Esophagus muscularis mucosa (tissue), 3 donors: ENCODE measurements around the gene BST1.

Source experiments
- POLR2A ChIP-seq: fragments of 450-650 bp; IDR thresholded peaks from one replicate; pipeline ENCODE4 v1.6.1; 2017; ENCODE audit warnings: antibody characterized with exemption, moderate library complexity, mild to moderate bottlenecking, low read depth
- POLR2AphosphoS5 ChIP-seq, 2 donors: sonication (generic); formaldehyde crosslinking; IDR thresholded peaks; one replicate each; pipeline ENCODE4 v1.6.1; 2017; ENCODE audit warnings: antibody characterized with exemption in 2 of 2
- TF ChIP-seq, protein P1 (sequence below), 3 experiments: fragments of 200-600 bp in 2 of 3; fragments of 450-650 bp in 1 of 3; sonication (generic) in 2 of 3; IDR thresholded peaks; one replicate each; pipeline ENCODE4 v1.5.1; 2017 to 2019; ENCODE audit warnings: antibody characterized with exemption in 3 of 3, mild to moderate bottlenecking in 2 of 3, moderate library complexity in 1 of 3

GRCh38 chr4:15737255-15737654, 34.4 kb downstream of the BST1 start:
- TF ChIP-seq, protein P1, sequence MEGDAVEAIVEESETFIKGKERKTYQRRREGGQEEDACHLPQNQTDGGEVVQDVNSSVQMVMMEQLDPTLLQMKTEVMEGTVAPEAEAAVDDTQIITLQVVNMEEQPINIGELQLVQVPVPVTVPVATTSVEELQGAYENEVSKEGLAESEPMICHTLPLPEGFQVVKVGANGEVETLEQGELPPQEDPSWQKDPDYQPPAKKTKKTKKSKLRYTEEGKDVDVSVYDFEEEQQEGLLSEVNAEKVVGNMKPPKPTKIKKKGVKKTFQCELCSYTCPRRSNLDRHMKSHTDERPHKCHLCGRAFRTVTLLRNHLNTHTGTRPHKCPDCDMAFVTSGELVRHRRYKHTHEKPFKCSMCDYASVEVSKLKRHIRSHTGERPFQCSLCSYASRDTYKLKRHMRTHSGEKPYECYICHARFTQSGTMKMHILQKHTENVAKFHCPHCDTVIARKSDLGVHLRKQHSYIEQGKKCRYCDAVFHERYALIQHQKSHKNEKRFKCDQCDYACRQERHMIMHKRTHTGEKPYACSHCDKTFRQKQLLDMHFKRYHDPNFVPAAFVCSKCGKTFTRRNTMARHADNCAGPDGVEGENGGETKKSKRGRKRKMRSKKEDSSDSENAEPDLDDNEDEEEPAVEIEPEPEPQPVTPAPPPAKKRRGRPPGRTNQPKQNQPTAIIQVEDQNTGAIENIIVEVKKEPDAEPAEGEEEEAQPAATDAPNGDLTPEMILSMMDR (IDR thresholded peaks at IDR 0.05): no peak
- no peak for TF ChIP-seq POLR2AphosphoS5 (IDR thresholded peaks at IDR 0.05)
- no peak for TF ChIP-seq POLR2A
